Prostate gland (tissue), 2 donors: ENCODE data around the gene ZNF280C.

Experiments
- CTCF ChIP-seq, 4 experiments: fragments of 200-600 bp in 2 of 4; fragments of 450-650 bp in 2 of 4; sonication (generic) in 2 of 4; IDR thresholded peaks; 1 replicate in 3 of 4; 2 replicates in 1 of 4; pipeline ENCODE4 v1.5.1; 2016 to 2019; ENCODE audit warnings: antibody characterized with exemption in 4 of 4, mild to moderate bottlenecking in 2 of 4, moderate library complexity in 2 of 4
- POLR2A ChIP-seq: fragments of 450-650 bp; IDR thresholded peaks from one replicate; pipeline ENCODE4 v1.6.1; 2016; ENCODE audit warnings: antibody characterized with exemption, mild to moderate bottlenecking

DNA sequence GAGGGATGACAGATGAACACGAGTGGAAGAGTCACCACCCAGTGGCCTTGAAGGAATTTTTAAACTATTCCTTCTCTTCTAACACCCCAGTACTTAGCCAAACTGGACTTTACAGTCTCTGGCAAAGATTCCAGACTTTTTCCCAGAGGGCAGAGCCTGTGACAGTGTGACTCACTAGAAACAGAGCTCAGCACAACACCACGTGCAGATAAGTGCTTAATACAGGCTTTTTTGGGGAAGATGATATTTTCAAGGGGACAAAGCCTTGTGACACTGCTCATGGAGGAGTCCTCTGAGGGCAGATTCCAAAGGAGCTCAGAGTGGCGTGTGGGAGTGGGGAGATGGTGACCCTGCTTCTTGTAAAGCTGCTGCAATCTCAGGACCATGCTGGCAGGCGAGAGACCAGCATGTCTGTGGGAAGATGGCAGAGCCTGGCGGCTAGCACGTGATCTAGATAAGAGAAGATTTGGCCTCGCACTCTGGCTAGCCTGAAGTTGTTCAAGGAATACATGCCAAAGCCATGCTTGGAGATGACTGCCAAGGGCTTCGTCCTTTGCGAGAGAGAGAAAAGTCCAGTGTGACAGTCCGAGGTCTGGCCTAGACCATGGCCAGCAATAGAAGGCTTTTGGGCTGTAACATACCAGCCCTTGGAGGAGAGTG is 94.5 kb downstream of the ZNF280C start:
- TF ChIP-seq CTCF (IDR thresholded peaks at IDR 0.05) = no peak
- no peak for TF ChIP-seq POLR2A
